ENCODE measurements around the gene FUT4.

FUT4 gene

GRCh38 chr11:94574193-94574961 lies 30.7 kb downstream of the FUT4 start:
- no peak overlapping the region for H3K27ac ChIP-seq
- TF ChIP-seq CTCF (IDR thresholded peaks at IDR 0.05) (no peak), ZFX (IDR thresholded peaks at IDR 0.05; ENCODE audit: borderline replicate concordance) (no peak)

GRCh38 chr11:94576306-94576705 lies 32.6 kb downstream of the FUT4 start:
- H3K27ac ChIP-seq: no peak overlapping the region
- TF ChIP-seq ZFX (IDR thresholded peaks at IDR 0.05; ENCODE audit: borderline replicate concordance): no peak
- TF ChIP-seq CTCF (IDR thresholded peaks at IDR 0.05): no peak

GRCh38 chr11:94577841-94578240 lies 34.1 kb downstream of the FUT4 start:
- TF ChIP-seq CTCF (IDR thresholded peaks at IDR 0.05) (no peak), ZFX (IDR thresholded peaks at IDR 0.05; ENCODE audit: borderline replicate concordance) (no peak)
- H3K27ac ChIP-seq: no peak overlapping the region

GRCh38 chr11:94581926-94582325 lies 38.2 kb downstream of the FUT4 start:
- H3K27ac ChIP-seq: no peak overlapping the region
- TF ChIP-seq CTCF (IDR thresholded peaks at IDR 0.05) (no peak), ZFX (IDR thresholded peaks at IDR 0.05; ENCODE audit: borderline replicate concordance) (no peak)

- H3K27ac ChIP-seq: no peak overlapping the region
- TF ChIP-seq ZFX (IDR thresholded peaks at IDR 0.05; ENCODE audit: borderline replicate concordance): no peak
These were observed 39.6 kb downstream of the FUT4 start for GRCh38 chr11:94583213-94583865.

- TF ChIP-seq ZFX (IDR thresholded peaks at IDR 0.05; ENCODE audit: borderline replicate concordance) (no peak), CTCF (IDR thresholded peaks at IDR 0.05) (no peak)
- no peak overlapping the region for H3K27ac ChIP-seq
These were observed 40.3 kb downstream of the FUT4 start for GRCh38 chr11:94583866-94584500.

- H3K27ac ChIP-seq: no peak overlapping the region
- no peak for TF ChIP-seq CTCF (IDR thresholded peaks at IDR 0.05)
- TF ChIP-seq ZFX (IDR thresholded peaks at IDR 0.05; ENCODE audit: borderline replicate concordance): no peak
These were observed 41.3 kb downstream of the FUT4 start for GRCh38 chr11:94584978-94585377.
